ENCODE results near the gene SLC34A3. TPM values are rescaled to one million over a fixed set of nuclear protein-coding genes. Genes with fewer than 3 reads are reported as not detected.

Gene SLC34A3
- total RNA-seq, 1 donor from 2014 or later = 0.23 TPM

GRCh38 chr9:137278721-137279711, 48.3 kb downstream of the SLC34A3 start:
- H3K4me3 ChIP-seq = peak overlapping the region; percentile 77
- no peak for TF ChIP-seq CTCF (IDR thresholded peaks at IDR 0.05)
- peaks cover 31% of the 10 kb centered on the region for H3K4me1 ChIP-seq
- peaks cover 43% of the 10 kb centered on the region for H3K36me3 ChIP-seq
- H3K27ac ChIP-seq = peak overlapping the region; percentile 95
- DNase-seq (peak; percentile 66), ATAC-seq (no peak)
- H3K27me3 ChIP-seq = no peaks in the 10 kb centered on the region
- intact Hi-C loops (cut with DNase I) = no loop called here
- no peaks in the 10 kb centered on the region for H3K9me3 ChIP-seq

GRCh38 chr9:137279741-137280473, 49.2 kb downstream of the SLC34A3 start:
- ATAC-seq = no peak
- no peak overlapping the region for H3K27ac ChIP-seq
- no peak for TF ChIP-seq CTCF (IDR thresholded peaks at IDR 0.05)
- no peak overlapping the region for H3K4me3 ChIP-seq
- peaks cover 44% of the 10 kb centered on the region for H3K36me3 ChIP-seq
- DNase-seq = peak; percentile 66
- intact Hi-C loops (cut with DNase I) = loop anchor here (10.0 kb wide), 1 partner anchor 245 kb away; no protein-coding TSS in a partner anchor
- H3K27me3 ChIP-seq = no peaks in the 10 kb centered on the region
- peaks cover 26% of the 10 kb centered on the region for H3K4me1 ChIP-seq
- no peaks in the 10 kb centered on the region for H3K9me3 ChIP-seq

GRCh38 chr9:137280474-137281344, 50.0 kb downstream of the SLC34A3 start:
- Histone ChIP-seq H3K36me3 (peaks cover 44% of the 10 kb centered on the region), H3K9me3 (no peaks in the 10 kb centered on the region), H3K4me1 (peaks cover 18% of the 10 kb centered on the region), H3K4me3 (no peak overlapping the region), H3K27me3 (no peaks in the 10 kb centered on the region), H3K27ac (no peak overlapping the region)
- intact Hi-C loops (cut with DNase I) = loop anchor here (10.0 kb wide), 1 partner anchor 244 kb away; no protein-coding TSS in a partner anchor
- TF ChIP-seq CTCF (IDR thresholded peaks at IDR 0.05) = no peak
- DNase-seq (peak; percentile 66), ATAC-seq (no peak)

- no peaks in the 10 kb centered on the region for H3K27me3 ChIP-seq
- intact Hi-C loops (cut with DNase I) = loop anchor here (10.0 kb wide), 1 partner anchor 243 kb away; no protein-coding TSS in a partner anchor
- no peak for ATAC-seq
- no peaks in the 10 kb centered on the region for H3K9me3 ChIP-seq
- H3K4me3 ChIP-seq = no peak overlapping the region
- no peak overlapping the region for H3K27ac ChIP-seq
- peaks cover 10% of the 10 kb centered on the region for H3K4me1 ChIP-seq
- DNase-seq = peak; percentile 61
- no peak for TF ChIP-seq CTCF (IDR thresholded peaks at IDR 0.05)
- H3K36me3 ChIP-seq = peaks cover 44% of the 10 kb centered on the region
These were observed 50.8 kb downstream of the SLC34A3 start for GRCh38 chr9:137281345-137282116.

Other genes with a start within 250 kb of the SLC34A3 start
- 5.1 TPM for gene LCNL1, start 247.9 kb upstream of the SLC34A3 start, total RNA-seq
- 53.1 TPM for gene PAXX, start 238.5 kb upstream of the SLC34A3 start, total RNA-seq
- gene CLIC3, start 234.3 kb upstream of the SLC34A3 start, total RNA-seq = 80.7 TPM
- 44.3 TPM for gene ABCA2, start 202.7 kb upstream of the SLC34A3 start, total RNA-seq
- 0.81 TPM for gene FUT7, start 198.8 kb upstream of the SLC34A3 start, total RNA-seq
- gene NPDC1, start 184.7 kb upstream of the SLC34A3 start, total RNA-seq = 152 TPM
- 0.41 TPM for gene ENTPD2, start 176.8 kb upstream of the SLC34A3 start, total RNA-seq
- 0.84 TPM for gene SAPCD2, start 160.3 kb upstream of the SLC34A3 start, total RNA-seq
- 30.7 TPM for gene UAP1L1, start 153.4 kb upstream of the SLC34A3 start, total RNA-seq
- 39.4 TPM for gene MAN1B1, start 143.9 kb upstream of the SLC34A3 start, total RNA-seq
- 183 TPM for gene DPP7, start 116.2 kb upstream of the SLC34A3 start, total RNA-seq
- gene GRIN1, start 91.7 kb upstream of the SLC34A3 start, total RNA-seq = 0.64 TPM
- not detected for gene LRRC26, start 60.9 kb upstream of the SLC34A3 start, total RNA-seq
- gene TMEM210, start 58.8 kb upstream of the SLC34A3 start, total RNA-seq = not detected
- 51.4 TPM for gene ANAPC2, start 42.3 kb upstream of the SLC34A3 start, total RNA-seq
- gene SSNA1, start 42.2 kb upstream of the SLC34A3 start, total RNA-seq = 55.5 TPM
- 22.3 TPM for gene TPRN, start 30.2 kb upstream of the SLC34A3 start, total RNA-seq
- gene TMEM203, start 25.3 kb upstream of the SLC34A3 start, total RNA-seq = 28.7 TPM
- 16.7 TPM for gene NDOR1, start 25.2 kb upstream of the SLC34A3 start, total RNA-seq
- gene RNF208, start 8.7 kb upstream of the SLC34A3 start, total RNA-seq = 6.7 TPM
- 0.41 TPM for gene CYSRT1, start 5.7 kb upstream of the SLC34A3 start, total RNA-seq
- 0.35 TPM for gene RNF224, start 3.4 kb upstream of the SLC34A3 start, total RNA-seq
- 191 TPM for gene TUBB4B, start 10.4 kb downstream of the SLC34A3 start, total RNA-seq
- gene STPG3, start 20.4 kb downstream of the SLC34A3 start, total RNA-seq = not detected
- 47.2 TPM for gene NELFB, start 24.4 kb downstream of the SLC34A3 start, total RNA-seq
- gene TOR4A, start 46.8 kb downstream of the SLC34A3 start, total RNA-seq = 27.4 TPM
- 21.5 TPM for gene NRARP, start 71.4 kb downstream of the SLC34A3 start, total RNA-seq
- gene EXD3, start 192.3 kb downstream of the SLC34A3 start, total RNA-seq = 27.3 TPM
- 6.5 TPM for gene NOXA1, start 192.5 kb downstream of the SLC34A3 start, total RNA-seq
- gene ENTPD8, start 210.5 kb downstream of the SLC34A3 start, total RNA-seq = not detected
- 23.9 TPM for gene NSMF, start 228.4 kb downstream of the SLC34A3 start, total RNA-seq

Data from upper lobe of right lung (tissue), 1 donor.